Central memory CD8-positive, alpha-beta T cell (primary cell): ENCODE measurements around the gene MTTP.
"Not testable (repeated sequence)": the region's sequence is repeated elsewhere in the genome, so short reads cannot be mapped to it uniquely, and the experiment has no call there.

Source experiments
- ATAC-seq: fragments of 150-1000 bp; cut with Tn5 transposase; replicated peaks from 2 replicates; pipeline ENCODE4 v1.10.0; 2022; ENCODE audit warnings: mild to moderate bottlenecking, moderate FRiP score, moderate number of reproducible peaks; ENCODE audit not compliant: poor library complexity, severe bottlenecking; ENCODE audit errors: extremely low read depth
- DNase-seq, 2 donors: peaks; one replicate each; pipeline ENCODE4 v3.0.0; 2021; ENCODE audit warnings: low spot score in 2 of 2
- H3K27ac Mint-ChIP-seq: one replicate; pipeline ENCODE4 v1.8.0; 2022; ENCODE audit warnings: low read depth, mild to moderate bottlenecking, moderate library complexity, mixed read lengths
- H3K27me3 Mint-ChIP-seq: one replicate; pipeline ENCODE4 v1.8.0; 2022; ENCODE audit warnings: mixed read lengths
- H3K36me3 Mint-ChIP-seq: one replicate; pipeline ENCODE4 v1.8.0; 2022; ENCODE audit warnings: mild to moderate bottlenecking, moderate library complexity, mixed read lengths; ENCODE audit not compliant: insufficient read depth
- H3K4me1 Mint-ChIP-seq: one replicate; pipeline ENCODE4 v1.8.0; 2022; ENCODE audit warnings: mixed read lengths
- H3K4me3 Mint-ChIP-seq: one replicate; pipeline ENCODE4 v1.8.0; 2022; ENCODE audit warnings: mild to moderate bottlenecking, moderate library complexity, mixed read lengths
- H3K9me3 Mint-ChIP-seq: one replicate; pipeline ENCODE4 v1.8.0; 2022; ENCODE audit warnings: mixed read lengths

The MTTP gene

DNA sequence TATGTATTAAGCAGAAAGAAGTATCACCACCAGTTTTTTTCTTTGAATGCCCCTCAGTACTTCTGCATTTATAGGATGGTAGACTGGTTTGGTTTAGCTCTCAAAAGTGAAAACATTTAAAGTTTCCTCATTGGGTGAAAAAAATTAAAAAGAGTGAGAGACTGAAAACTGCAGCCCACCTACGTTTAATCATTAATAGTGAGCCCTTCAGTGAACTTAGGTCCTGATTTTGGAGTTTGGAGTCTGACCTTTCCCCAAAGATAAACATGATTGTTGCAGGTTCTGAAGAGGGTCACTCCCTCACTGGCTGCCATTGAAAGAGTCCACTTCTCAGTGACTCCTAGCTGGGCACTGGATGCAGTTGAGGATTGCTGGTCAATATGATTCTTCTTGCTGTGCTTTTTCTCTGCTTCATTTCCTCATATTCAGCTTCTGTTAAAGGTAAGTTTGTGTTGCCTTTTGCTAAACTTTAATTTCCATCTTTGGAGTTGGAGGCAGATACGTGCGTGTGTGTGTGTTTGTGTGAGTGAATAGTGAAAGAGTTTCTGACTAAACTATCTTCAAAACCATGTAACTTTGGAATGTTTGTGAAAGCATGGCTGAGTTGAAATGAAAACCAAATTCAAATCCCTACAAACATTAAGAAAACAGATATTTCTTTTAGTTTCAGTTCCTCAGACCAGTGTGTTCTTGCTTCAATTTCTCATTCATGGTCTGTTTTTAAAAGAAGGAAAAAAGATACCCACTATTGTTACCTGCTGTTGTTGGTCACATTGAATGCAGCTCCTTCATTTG, at the start of gene MTTP:
MTTP (plus strand) TSS at position 295 of the 795 bp plus-strand sequence; CDS start at position 381, 86 bp downstream.
- H3K4me1 Mint-ChIP-seq, result no peaks in the 10 kb centered on the region

GRCh38 chr4:99529228-99529627, 45.4 kb upstream of the MTTP start:
- Mint-ChIP-seq H3K4me1 (no peaks in the 10 kb centered on the region), H3K27ac (no peak overlapping the region), H3K4me3 (no peak overlapping the region), H3K27me3 (peaks cover 66% of the 10 kb centered on the region), H3K9me3 (no peaks in the 10 kb centered on the region), H3K36me3 (no peaks in the 10 kb centered on the region)
- no peak for DNase-seq
- no peak for ATAC-seq

More for the DNA sequence above, at the start of gene MTTP:
- H3K36me3 Mint-ChIP-seq, result no peaks in the 10 kb centered on the region
- no peaks in the 10 kb centered on the region for H3K9me3 Mint-ChIP-seq
- no peak within 1 kb of the TSS for H3K4me3 Mint-ChIP-seq
- DNase-seq (no peak), ATAC-seq (no peak)
- H3K27me3 Mint-ChIP-seq, result peaks cover 77% of the 10 kb centered on the region
- no peak within 1 kb of the TSS for H3K27ac Mint-ChIP-seq

DNA sequence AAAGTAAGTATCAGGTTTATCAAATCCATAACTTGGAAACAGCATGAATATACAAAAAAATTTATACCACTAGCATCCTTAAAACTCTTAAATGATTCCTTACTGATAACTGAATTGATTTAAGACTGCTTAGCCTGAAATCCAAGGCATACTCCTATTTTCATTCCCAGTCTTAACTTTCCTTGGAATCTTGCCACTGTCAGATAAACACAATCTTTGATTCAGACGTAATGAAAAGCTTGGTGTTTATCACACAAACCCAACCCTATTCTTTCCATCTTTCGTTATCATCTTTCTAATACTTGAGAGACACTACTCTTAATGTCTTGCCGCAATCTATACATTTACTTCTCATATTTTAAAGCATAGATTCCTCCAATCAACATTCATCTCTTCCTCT, 44.7 kb upstream of the MTTP start:
- H3K36me3 Mint-ChIP-seq, result no peaks in the 10 kb centered on the region
- H3K4me3 Mint-ChIP-seq, result no peak overlapping the region
- peaks cover 65% of the 10 kb centered on the region for H3K27me3 Mint-ChIP-seq

GRCh38 chr4:99534699-99535098, 39.9 kb upstream of the MTTP start:
- not testable (repeated sequence) for H3K9me3 Mint-ChIP-seq, H3K4me1 Mint-ChIP-seq, H3K36me3 Mint-ChIP-seq, DNase-seq, ATAC-seq, H3K27ac Mint-ChIP-seq, H3K4me3 Mint-ChIP-seq
- H3K27me3 Mint-ChIP-seq, result peaks cover 62% of the 10 kb centered on the region

More for the DNA sequence above, 44.7 kb upstream of the MTTP start:
- ATAC-seq (no peak), DNase-seq (no peak)
- Mint-ChIP-seq H3K27ac (no peak overlapping the region), H3K4me1 (no peaks in the 10 kb centered on the region), H3K9me3 (no peaks in the 10 kb centered on the region)

DNA sequence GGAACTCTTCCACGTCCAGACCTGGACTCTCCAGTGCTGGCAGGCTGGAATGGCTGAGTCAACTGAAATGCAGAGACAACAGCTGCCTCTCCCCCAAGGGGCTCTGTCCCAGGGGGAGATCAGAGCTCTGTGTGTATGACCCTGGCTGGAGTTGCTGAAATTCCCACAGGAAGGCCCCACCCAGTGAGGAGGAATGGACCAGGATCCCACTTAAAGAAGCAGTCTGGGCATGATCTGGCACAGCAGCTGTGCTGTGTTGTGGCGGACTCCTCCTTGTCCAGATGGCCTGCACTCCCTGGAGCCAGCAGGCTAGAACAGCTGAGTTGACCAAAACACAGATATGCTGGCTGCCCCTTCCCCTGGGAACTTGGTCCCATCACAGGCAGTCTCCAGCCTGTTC, 38.4 kb upstream of the MTTP start:
- ATAC-seq, result no peak
- Mint-ChIP-seq H3K27me3 (peaks cover 47% of the 10 kb centered on the region), H3K9me3 (no peaks in the 10 kb centered on the region), H3K4me1 (no peaks in the 10 kb centered on the region), H3K27ac (no peak overlapping the region), H3K36me3 (no peaks in the 10 kb centered on the region), H3K4me3 (no peak overlapping the region)
- DNase-seq, result no peak

DNA sequence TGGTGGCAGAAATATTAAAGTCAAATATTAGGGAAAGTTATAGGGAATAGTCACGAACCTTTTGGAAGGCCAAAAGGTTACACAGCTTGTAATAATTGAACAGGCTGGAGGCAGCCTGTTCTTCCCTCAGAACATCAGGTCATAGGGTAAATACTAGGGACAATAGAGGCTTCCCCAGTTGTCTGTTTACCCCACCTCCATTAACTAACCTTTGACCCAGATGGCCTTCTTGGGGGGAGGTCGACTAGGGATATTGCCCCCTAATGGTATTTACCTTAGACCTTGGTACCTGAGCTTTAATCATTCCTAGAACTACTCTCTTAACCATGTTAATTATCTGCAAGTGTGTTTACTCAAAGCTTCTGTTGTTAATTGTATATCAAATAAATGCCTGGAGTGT, 37.8 kb upstream of the MTTP start:
- H3K27ac Mint-ChIP-seq, result no peak overlapping the region
- H3K4me3 Mint-ChIP-seq, result no peak overlapping the region
- H3K27me3 Mint-ChIP-seq, result peaks cover 41% of the 10 kb centered on the region
- H3K9me3 Mint-ChIP-seq, result no peaks in the 10 kb centered on the region
- no peak for ATAC-seq
- no peaks in the 10 kb centered on the region for H3K4me1 Mint-ChIP-seq
- no peak for DNase-seq
- H3K36me3 Mint-ChIP-seq, result no peaks in the 10 kb centered on the region

GRCh38 chr4:99537674-99538073, 37.0 kb upstream of the MTTP start:
- H3K4me3 Mint-ChIP-seq, result no peak overlapping the region
- H3K4me1 Mint-ChIP-seq, result no peaks in the 10 kb centered on the region
- no peaks in the 10 kb centered on the region for H3K36me3 Mint-ChIP-seq
- DNase-seq (no peak), ATAC-seq (no peak)
- H3K9me3 Mint-ChIP-seq, result no peaks in the 10 kb centered on the region
- H3K27me3 Mint-ChIP-seq, result peaks cover 33% of the 10 kb centered on the region
- H3K27ac Mint-ChIP-seq, result no peak overlapping the region

DNA sequence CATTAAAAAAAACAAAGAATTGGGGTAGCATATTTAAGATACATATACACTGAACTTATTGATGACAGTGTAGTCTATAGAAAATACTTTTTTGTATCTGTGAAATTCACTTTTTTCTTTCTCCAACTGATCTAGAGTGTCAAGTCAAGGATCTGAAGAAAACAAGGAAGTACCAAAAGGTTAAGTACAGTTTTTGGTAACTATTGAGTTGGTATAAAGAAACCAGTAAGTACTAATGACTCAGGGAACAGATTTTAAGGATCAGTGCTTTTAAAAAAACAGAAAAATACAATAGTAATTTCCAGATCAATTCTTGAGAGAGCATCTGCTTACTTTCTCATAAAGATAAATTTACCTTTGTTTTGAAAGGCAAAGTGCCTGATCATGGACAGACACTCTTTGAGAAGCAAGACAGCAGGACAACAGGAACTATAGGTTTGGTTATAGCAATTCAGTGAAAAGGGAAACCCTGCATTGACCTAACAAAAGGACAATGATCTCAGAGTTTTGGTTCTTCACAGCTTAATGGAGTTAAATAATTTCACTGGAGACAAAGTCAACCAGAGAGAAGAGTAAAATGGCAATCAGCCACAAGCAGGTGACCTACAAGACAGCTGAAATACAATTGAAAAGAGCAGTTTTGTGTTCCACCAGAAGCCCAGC, 34.2 kb upstream of the MTTP start:
- Mint-ChIP-seq H3K4me1 (no peaks in the 10 kb centered on the region), H3K36me3 (no peaks in the 10 kb centered on the region), H3K27ac (no peak overlapping the region), H3K4me3 (no peak overlapping the region), H3K27me3 (peaks cover 9% of the 10 kb centered on the region), H3K9me3 (no peaks in the 10 kb centered on the region)
- ATAC-seq, result no peak
- DNase-seq, result no peak

DNA sequence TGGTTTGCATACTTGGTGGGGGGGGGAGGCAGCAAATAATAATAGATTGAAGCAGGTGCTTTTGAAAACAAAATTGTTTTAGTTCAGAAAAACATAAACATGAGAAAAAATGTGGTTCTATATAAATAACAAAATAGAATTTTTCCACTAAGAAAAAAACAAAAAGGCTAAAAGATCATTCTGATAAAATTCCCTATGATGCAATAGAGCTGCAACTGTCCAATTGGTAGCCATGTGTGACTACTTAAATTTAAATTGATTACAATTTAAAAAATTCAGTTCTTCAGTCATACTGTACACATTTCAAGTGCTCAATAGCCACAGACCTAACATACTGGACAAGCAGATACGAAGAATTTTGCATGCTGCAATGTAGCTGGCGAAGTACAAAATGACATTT, 21.8 kb upstream of the MTTP start:
- no peak for DNase-seq
- no peak for ATAC-seq
- Mint-ChIP-seq H3K27me3 (no peaks in the 10 kb centered on the region), H3K27ac (no peak overlapping the region), H3K9me3 (no peaks in the 10 kb centered on the region), H3K36me3 (peaks cover 1% of the 10 kb centered on the region), H3K4me3 (no peak overlapping the region), H3K4me1 (no peaks in the 10 kb centered on the region)

DNA sequence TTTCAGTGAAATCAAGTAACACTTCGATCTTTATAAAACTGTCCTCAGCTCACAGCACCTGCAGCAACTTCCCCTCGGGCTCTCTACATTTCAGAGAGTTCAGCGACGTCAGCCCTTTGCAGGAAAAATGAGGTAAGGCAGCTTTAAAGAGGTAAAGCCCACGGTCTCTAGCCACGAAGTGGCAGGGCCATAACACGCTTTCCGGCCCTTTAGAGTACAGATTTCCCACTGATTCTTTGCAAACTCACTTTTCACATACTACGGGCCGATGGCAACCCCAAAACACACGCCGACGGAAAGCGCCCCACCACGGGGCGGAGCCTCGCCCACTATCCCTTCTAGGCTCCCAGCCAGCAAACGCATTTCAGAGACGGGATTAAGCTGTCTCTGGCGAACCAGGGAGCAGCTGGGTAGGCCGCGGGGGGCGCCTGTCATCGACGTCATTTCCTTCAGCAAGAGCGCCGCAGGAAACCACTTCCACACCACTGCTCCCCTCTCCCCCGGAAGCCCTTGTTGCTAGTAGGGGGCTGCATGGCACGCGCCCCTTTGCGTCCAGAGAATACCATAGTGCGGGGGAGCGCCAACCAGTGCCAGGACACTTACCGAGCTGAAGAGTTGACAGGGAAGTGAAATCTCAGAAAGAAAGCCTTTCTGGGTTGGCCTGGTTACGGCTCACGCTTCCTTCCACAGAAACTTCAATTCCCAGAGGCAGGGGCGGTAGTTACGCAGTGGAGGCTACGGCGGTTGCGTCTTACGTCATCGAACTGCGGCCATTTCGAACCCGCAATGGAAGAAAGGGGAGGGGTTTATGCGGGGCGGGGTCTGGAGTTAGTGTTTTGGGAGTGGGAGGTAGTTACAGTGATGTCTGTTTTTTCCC, 11.1 kb upstream of the MTTP start, which contains the start of gene TRMT10A:
TRMT10A (minus strand) TSS at position 730 of the 877 bp plus-strand sequence. CDS start 4,701 bp downstream, outside the sequence.
- DNase-seq (peak; percentile 89 to 93), ATAC-seq (peak; percentile 90)
- Mint-ChIP-seq H3K9me3 (no peaks in the 10 kb centered on the region), H3K4me3 (peak within 1 kb of the TSS; percentile 97), H3K36me3 (peaks cover 14% of the 10 kb centered on the region), H3K4me1 (peaks cover 9% of the 10 kb centered on the region), H3K27ac (peak within 1 kb of the TSS; percentile 99), H3K27me3 (peaks cover 35% of the 10 kb centered on the region)

GRCh38 chr4:99564921-99565320, 9.7 kb upstream of the MTTP start:
- Mint-ChIP-seq H3K4me1 (peaks cover 9% of the 10 kb centered on the region), H3K4me3 (no peak overlapping the region), H3K9me3 (no peaks in the 10 kb centered on the region), H3K27ac (no peak overlapping the region), H3K27me3 (peaks cover 49% of the 10 kb centered on the region), H3K36me3 (peaks cover 14% of the 10 kb centered on the region)
- DNase-seq (no peak), ATAC-seq (no peak)

DNA sequence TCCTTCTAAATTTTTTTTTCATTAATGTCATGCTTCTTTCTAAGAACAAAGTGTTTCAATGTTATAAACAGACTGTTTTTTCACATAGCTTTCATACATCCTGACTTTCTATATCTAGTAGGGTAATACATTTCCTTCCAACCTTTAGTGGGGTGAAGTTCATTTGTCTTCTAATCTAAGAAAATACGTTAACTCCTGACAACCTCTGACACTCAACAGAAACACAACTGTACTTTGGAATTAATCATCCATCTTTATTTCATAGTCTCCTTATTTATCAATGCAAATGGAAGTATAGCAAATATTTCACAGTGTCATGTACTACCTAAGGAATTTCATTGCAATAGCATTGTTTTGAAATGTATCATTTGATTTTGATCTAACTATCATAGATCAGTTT, 2.7 kb upstream of the MTTP start:
- Mint-ChIP-seq H3K36me3 (no peaks in the 10 kb centered on the region), H3K9me3 (no peaks in the 10 kb centered on the region), H3K27me3 (peaks cover 77% of the 10 kb centered on the region), H3K4me3 (no peak overlapping the region), H3K27ac (no peak overlapping the region), H3K4me1 (no peaks in the 10 kb centered on the region)
- no peak for DNase-seq
- ATAC-seq, result no peak
